Lower lobe of right lung (tissue), 2 donors: ENCODE data around the gene TNIK. TPM values are rescaled to one million over a fixed set of nuclear protein-coding genes. Genes with fewer than 3 reads are reported as not detected.
"Not testable (repeated sequence)": the region's sequence is repeated elsewhere in the genome, so short reads cannot be mapped to it uniquely, and the experiment has no call there.

Source experiments
- ATAC-seq, 2 donors: fragments of 200-7000 bp; cut with Tn5 transposase; one replicate each; pipeline ENCODE4 v1.9.1; 2020 to 2022; ENCODE audit warnings: mild to moderate bottlenecking in 2 of 2, moderate library complexity in 2 of 2
- DNase-seq: peaks from one replicate; pipeline ENCODE4 v3.0.0-alpha.2; 2020
- H3K27ac ChIP-seq: fragments of 200-600 bp; one replicate; pipeline ENCODE4 v1.8.0; 2022
- H3K27me3 ChIP-seq: fragments of 200-600 bp; one replicate; pipeline ENCODE4 v1.8.0; 2022; ENCODE audit warnings: low read depth
- H3K36me3 ChIP-seq: fragments of 200-600 bp; one replicate; pipeline ENCODE4 v1.8.0; 2022; ENCODE audit warnings: mild to moderate bottlenecking
- H3K4me1 ChIP-seq: fragments of 200-600 bp; one replicate; pipeline ENCODE4 v1.8.0; 2022
- H3K4me3 ChIP-seq: fragments of 200-600 bp; one replicate; pipeline ENCODE4 v1.8.0; 2022; ENCODE audit warnings: mild to moderate bottlenecking
- H3K9me3 ChIP-seq: fragments of 200-600 bp; one replicate; pipeline ENCODE4 v1.8.0; 2022
- intact Hi-C: fragments of 100-400 bp; cut with DNase I; formaldehyde crosslinking; loops from one replicate; pipeline ENCODE4 v1.11.0; 2022
- total RNA-seq: library from RNA; stranded (reverse); fragmentation: NEBNext Ultra II Directional; extraction: Animal tissue kit (Norgen Biotek cat#: 25700); gene quantifications from one replicate; pipeline ENCODE4 v1.2.1, GENCODE V29; 2021
- TF ChIP-seq, protein P1 (sequence below): fragments of 200-600 bp; IDR thresholded peaks from one replicate; pipeline ENCODE4 v1.8.0; 2022; ENCODE audit warnings: antibody characterized with exemption, mild to moderate bottlenecking
- donor health status: DM: no; HTN: yes; CAD: no; lungs with severe emphysema.

TNIK gene
- total RNA-seq, 1 donor from 2014 or later: 29.3 TPM

DNA sequence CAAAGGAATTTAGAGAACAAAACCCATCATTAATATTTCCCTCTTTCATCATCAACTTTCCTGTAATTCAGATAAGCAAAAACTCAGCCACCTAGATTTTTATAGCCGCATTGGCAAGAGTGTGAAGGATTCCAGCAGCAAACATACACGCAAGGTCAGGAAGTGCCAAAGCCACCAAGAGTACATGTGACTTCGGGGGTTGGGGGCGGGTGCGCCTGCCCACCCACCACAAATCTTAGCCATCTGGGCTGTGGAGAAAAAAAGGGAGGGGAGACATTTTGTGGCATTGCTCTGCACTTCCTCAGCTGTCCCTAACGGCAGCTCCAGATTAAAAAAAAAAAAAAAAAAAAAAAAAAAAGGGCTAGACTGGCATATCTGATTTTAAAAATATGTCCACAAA, 148.4 kb downstream of the TNIK start:
- intact Hi-C loops: no loop called here
- no peak for DNase-seq

DNA sequence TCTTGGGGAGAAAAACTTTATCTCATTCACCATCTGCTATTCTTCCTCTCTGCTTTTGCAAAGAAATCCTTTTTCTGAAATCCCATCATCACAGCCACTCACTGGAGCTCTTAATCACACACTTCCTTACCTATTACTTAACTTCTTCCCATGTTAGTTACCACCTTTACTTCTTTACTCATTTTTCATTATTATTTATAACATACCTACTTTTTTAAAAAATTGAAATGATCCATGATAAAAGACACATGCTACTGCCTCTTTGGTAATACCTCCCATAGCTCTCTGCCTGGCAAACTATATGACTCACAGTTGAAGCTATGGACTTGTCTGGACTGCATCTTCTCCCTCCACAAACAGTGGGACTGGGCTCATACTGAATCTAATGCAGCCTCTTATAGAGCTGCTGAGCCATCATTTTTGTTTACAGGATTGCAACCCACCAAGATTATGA, 150.3 kb downstream of the TNIK start:
- Histone ChIP-seq H3K36me3 (no peaks in the 10 kb centered on the region), H3K4me1 (no peaks in the 10 kb centered on the region), H3K9me3 (peaks cover 3% of the 10 kb centered on the region), H3K27ac (no peak overlapping the region), H3K4me3 (no peak overlapping the region), H3K27me3 (no peaks in the 10 kb centered on the region)
- TF ChIP-seq, protein P1, sequence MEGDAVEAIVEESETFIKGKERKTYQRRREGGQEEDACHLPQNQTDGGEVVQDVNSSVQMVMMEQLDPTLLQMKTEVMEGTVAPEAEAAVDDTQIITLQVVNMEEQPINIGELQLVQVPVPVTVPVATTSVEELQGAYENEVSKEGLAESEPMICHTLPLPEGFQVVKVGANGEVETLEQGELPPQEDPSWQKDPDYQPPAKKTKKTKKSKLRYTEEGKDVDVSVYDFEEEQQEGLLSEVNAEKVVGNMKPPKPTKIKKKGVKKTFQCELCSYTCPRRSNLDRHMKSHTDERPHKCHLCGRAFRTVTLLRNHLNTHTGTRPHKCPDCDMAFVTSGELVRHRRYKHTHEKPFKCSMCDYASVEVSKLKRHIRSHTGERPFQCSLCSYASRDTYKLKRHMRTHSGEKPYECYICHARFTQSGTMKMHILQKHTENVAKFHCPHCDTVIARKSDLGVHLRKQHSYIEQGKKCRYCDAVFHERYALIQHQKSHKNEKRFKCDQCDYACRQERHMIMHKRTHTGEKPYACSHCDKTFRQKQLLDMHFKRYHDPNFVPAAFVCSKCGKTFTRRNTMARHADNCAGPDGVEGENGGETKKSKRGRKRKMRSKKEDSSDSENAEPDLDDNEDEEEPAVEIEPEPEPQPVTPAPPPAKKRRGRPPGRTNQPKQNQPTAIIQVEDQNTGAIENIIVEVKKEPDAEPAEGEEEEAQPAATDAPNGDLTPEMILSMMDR: no peak
- DNase-seq (no peak), ATAC-seq (no peak)
- intact Hi-C loops: no loop called here

More for the DNA sequence above, 148.4 kb downstream of the TNIK start:
- peaks cover 3% of the 10 kb centered on the region for H3K9me3 ChIP-seq
- no peak for ATAC-seq
- TF ChIP-seq, protein P1: no peak
- no peaks in the 10 kb centered on the region for H3K36me3 ChIP-seq
- H3K27me3 ChIP-seq: no peaks in the 10 kb centered on the region
- H3K27ac ChIP-seq: no peak overlapping the region
- no peaks in the 10 kb centered on the region for H3K4me1 ChIP-seq
- H3K4me3 ChIP-seq: no peak overlapping the region

DNA sequence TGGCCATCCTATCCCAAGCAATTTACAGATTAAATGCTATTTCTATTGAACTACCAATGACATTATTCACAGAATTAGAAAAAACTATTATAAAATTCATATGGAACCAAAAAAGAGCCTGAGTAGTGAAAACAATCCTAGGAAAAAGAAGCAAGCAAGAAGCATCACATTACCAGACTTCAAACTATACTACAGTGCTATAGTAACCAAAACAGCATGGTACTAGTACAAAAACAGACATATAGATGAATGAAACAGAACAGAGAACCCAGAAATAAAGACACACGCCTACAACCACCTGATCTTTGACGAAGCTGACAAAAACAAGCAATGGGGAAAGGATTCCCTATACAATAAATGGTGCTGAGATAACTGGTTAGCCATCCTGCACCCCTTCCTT, 152.2 kb downstream of the TNIK start:
- H3K9me3 ChIP-seq: peaks cover 3% of the 10 kb centered on the region
- H3K27me3 ChIP-seq: no peaks in the 10 kb centered on the region

DNA sequence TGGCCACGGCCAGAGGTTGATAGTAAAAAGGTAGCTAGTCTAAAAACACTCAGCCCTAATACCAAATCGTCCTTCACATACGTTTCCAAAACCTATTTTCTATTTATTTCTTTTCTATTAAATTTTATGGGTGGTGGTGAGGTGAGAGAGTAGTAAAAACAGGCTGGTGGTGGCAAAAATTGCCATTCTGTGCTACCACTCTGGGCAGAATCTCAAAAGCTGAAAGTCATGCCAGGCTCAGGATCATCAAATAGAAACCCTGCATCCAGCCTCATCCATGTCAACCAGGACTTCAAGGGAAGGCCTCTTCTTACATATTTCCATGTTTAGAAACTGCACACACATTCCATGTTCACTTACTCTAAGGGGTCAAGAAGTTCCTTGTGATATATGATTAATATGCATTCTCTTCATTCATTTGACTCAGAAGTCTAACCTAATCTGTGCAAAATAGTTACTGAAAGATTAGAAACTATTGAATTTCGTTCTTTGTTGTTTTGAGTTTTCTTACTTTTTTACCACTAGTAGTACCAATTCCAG, 153.1 kb downstream of the TNIK start:
- ATAC-seq: no peak
- Histone ChIP-seq H3K27me3 (no peaks in the 10 kb centered on the region), H3K27ac (no peak overlapping the region), H3K36me3 (no peaks in the 10 kb centered on the region), H3K4me1 (no peaks in the 10 kb centered on the region), H3K9me3 (peaks cover 3% of the 10 kb centered on the region), H3K4me3 (no peak overlapping the region)
- TF ChIP-seq, protein P1: no peak
- DNase-seq: no peak
- intact Hi-C loops: no loop called here

More for the DNA sequence above, 152.2 kb downstream of the TNIK start:
- Histone ChIP-seq H3K36me3 (no peaks in the 10 kb centered on the region), H3K4me1 (no peaks in the 10 kb centered on the region), H3K4me3 (no peak overlapping the region), H3K27ac (no peak overlapping the region)
- ATAC-seq (no peak), DNase-seq (no peak)
- intact Hi-C loops: no loop called here
- TF ChIP-seq, protein P1: no peak

DNA sequence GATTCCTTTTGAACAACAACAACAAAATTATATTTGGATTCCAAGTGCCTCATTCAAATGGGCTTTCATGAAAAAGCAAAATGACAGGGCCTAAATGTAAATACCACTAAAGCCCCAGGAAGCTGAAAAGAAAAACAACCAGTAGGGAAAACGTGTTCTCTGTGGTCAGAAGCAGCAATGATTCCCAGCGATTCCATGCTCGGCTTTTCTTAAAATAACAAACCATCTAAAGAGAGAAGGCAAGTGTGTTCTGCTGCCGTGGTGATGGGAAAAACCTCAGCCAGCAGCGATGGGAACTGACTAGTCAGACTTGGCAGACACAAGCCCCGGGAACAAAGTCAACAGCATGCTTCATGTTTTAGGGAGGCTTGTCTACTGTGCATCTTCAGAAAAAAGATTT, 153.6 kb downstream of the TNIK start:
- no peak overlapping the region for H3K4me3 ChIP-seq
- TF ChIP-seq, protein P1: no peak
- ATAC-seq (peak in 1 of 2 donors; percentile 37), DNase-seq (no peak)
- intact Hi-C loops: no loop called here
- no peaks in the 10 kb centered on the region for H3K27me3 ChIP-seq
- no peaks in the 10 kb centered on the region for H3K36me3 ChIP-seq
- peaks cover 3% of the 10 kb centered on the region for H3K9me3 ChIP-seq
- H3K4me1 ChIP-seq: no peaks in the 10 kb centered on the region
- peak overlapping the region; percentile 37 for H3K27ac ChIP-seq

DNA sequence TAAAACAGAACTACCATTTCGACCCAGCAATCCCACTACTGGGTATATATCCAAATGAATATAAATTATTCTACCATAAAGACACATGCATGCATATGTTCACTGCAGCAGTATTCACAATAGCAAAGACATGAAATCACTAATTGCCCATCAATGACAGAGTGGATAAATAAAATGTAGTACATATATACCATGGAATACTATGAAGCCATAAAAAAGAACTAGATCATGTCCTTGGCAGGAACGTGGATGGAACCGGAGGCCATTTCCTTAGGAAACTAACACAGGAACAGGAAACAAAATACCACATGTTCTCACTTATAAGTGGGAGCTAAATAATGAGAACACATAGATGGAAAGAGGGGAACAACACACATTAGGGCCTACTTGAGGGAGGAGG, 154.4 kb downstream of the TNIK start:
- DNase-seq, H3K4me3 ChIP-seq, H3K27ac ChIP-seq, intact Hi-C loops, H3K9me3 ChIP-seq, H3K36me3 ChIP-seq, H3K4me1 ChIP-seq, ATAC-seq, H3K27me3 ChIP-seq: not testable (repeated sequence)

DNA sequence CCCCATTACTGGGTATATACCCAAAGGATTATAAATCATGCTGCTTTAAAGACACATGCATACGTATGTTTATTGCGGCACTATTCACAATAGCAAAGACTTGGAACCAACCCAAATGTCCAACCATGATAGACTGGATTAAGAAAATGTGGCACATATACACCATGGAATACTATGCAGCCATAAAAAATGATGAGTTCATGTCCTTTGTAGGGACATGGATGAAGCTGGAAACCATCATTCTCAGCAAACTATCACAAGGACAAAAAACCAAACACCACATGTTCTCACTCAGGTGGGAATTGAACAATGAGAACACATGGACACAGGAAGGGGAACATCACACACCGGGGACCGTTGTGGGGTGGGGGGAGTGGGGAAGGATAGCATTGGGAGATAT, 155.7 kb downstream of the TNIK start:
- H3K4me1 ChIP-seq, H3K9me3 ChIP-seq, H3K27me3 ChIP-seq, H3K27ac ChIP-seq, intact Hi-C loops, H3K4me3 ChIP-seq, DNase-seq, H3K36me3 ChIP-seq, ATAC-seq: not testable (repeated sequence)

DNA sequence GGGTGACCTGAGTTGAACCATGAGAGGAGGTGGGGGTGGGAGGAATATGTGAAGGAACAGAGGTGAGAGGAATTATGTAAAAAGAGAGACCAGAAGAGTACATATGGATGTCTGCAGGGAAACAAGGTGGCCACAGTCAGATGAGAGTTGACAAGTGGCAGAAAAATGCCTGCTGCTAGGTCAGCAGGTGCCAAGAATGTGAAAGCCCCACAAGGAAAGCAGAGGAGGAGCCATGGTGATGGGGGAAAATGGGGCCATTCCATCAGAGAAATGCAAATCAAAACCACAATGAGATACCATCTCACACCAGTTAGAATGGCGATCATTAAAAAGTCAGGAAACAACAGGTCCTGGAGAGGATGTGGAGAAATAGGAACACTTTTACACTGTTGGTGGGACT, 156.2 kb downstream of the TNIK start:
- ATAC-seq, DNase-seq, H3K27me3 ChIP-seq, intact Hi-C loops, H3K36me3 ChIP-seq, H3K4me1 ChIP-seq, H3K4me3 ChIP-seq, H3K9me3 ChIP-seq, H3K27ac ChIP-seq: not testable (repeated sequence)
